Liver (tissue), 9 donors: ENCODE results near the gene IFT81. TPM values are rescaled to one million over a fixed set of nuclear protein-coding genes. Genes with fewer than 3 reads are reported as not detected.

Source experiments
- DNase-seq: peaks from one replicate; pipeline ENCODE4 v3.0.0-alpha.2; 2017; ENCODE audit warnings: low spot score
- H3K27ac ChIP-seq, 2 donors: one replicate each; pipeline ENCODE4 v1.7.0; 2013; ENCODE audit warnings: inconsistent platforms in 2 of 2, low read length in 2 of 2, control low read depth in 1 of 2, low read depth in 1 of 2, mild to moderate bottlenecking in 1 of 2
- H3K27me3 ChIP-seq, 4 donors: one replicate each; pipeline versions ENCODE4 v1.6.1 to v1.7.0; 2013; ENCODE audit warnings: low read length in 3 of 4, inconsistent platforms in 1 of 4, mild to moderate bottlenecking in 1 of 4, moderate library complexity in 1 of 4; ENCODE audit not compliant: control insufficient read depth in 4 of 4, insufficient read depth in 4 of 4
- H3K36me3 ChIP-seq, 4 donors: one replicate each; pipeline versions ENCODE4 v1.6.1 to v1.7.0; 2013; ENCODE audit warnings: low read length in 3 of 4, mild to moderate bottlenecking in 3 of 4, low read depth in 1 of 4, moderate library complexity in 1 of 4; ENCODE audit not compliant: control insufficient read depth in 4 of 4, insufficient read depth in 3 of 4
- H3K4me1 ChIP-seq, 4 donors: one replicate each; pipeline versions ENCODE4 v1.6.1 to v1.7.0; 2013; ENCODE audit warnings: low read length in 3 of 4, mild to moderate bottlenecking in 3 of 4, moderate library complexity in 1 of 4; ENCODE audit not compliant: control insufficient read depth in 4 of 4, insufficient read depth in 4 of 4
- H3K4me3 ChIP-seq, 3 donors: one replicate each; pipeline versions ENCODE4 v1.6.1 to v1.7.0; 2013; ENCODE audit warnings: low read length in 3 of 3, control low read depth in 1 of 3, low read depth in 1 of 3, mild to moderate bottlenecking in 1 of 3
- H3K9ac ChIP-seq, 2 donors: one replicate each; pipeline ENCODE4 v1.7.0; 2013; ENCODE audit warnings: low read length in 2 of 2, mild to moderate bottlenecking in 2 of 2, moderate library complexity in 2 of 2, control low read depth in 1 of 2, low read depth in 1 of 2
- H3K9me3 ChIP-seq, 4 donors: one replicate each; pipeline versions ENCODE4 v1.6.1 to v1.7.0; 2013; ENCODE audit warnings: low read length in 3 of 4; ENCODE audit not compliant: control insufficient read depth in 4 of 4
- ATF3 ChIP-seq: IDR thresholded peaks from 2 replicates; pipeline ENCODE4 v1.6.1; 2016; ENCODE audit warnings: antibody characterized with exemption
- CTCF ChIP-seq: fragments of 150-350 bp; IDR thresholded peaks from 2 replicates; pipeline ENCODE4 v1.5.1; 2017; ENCODE audit warnings: improper control_type of control experiment, low read depth, low read length; ENCODE audit not compliant: missing input control
- EGR1 ChIP-seq, 2 donors: IDR thresholded peaks; 2 replicates each; pipeline ENCODE4 v1.6.1; 2016 to 2018; ENCODE audit warnings: antibody characterized with exemption in 2 of 2, low read depth in 2 of 2
- FOXA1 ChIP-seq: IDR thresholded peaks from 2 replicates; pipeline ENCODE4 v1.6.1; 2016; ENCODE audit warnings: antibody characterized with exemption
- FOXA2 ChIP-seq: IDR thresholded peaks from 2 replicates; pipeline ENCODE4 v1.6.1; 2016; ENCODE audit warnings: antibody characterized with exemption
- GABPA ChIP-seq, 2 donors: IDR thresholded peaks in 1 of 2; conservative IDR thresholded peaks in 1 of 2; 2 replicates each; pipeline ENCODE4 v1.6.1; 2016; ENCODE audit warnings: antibody characterized with exemption in 2 of 2, mild to moderate bottlenecking in 1 of 2, moderate library complexity in 1 of 2
- HNF4A ChIP-seq, 2 donors: conservative IDR thresholded peaks; 2 replicates each; pipeline ENCODE4 v1.6.1; 2016; ENCODE audit warnings: antibody characterized with exemption in 2 of 2, mild to moderate bottlenecking in 2 of 2
- HNF4G ChIP-seq: IDR thresholded peaks from 2 replicates; pipeline ENCODE4 v1.6.1; 2016; ENCODE audit warnings: antibody characterized with exemption
- JUND ChIP-seq, 2 donors: IDR thresholded peaks; 2 replicates each; pipeline ENCODE4 v1.6.1; 2016; ENCODE audit warnings: antibody characterized with exemption in 2 of 2
- MAX ChIP-seq: IDR thresholded peaks from 2 replicates; pipeline ENCODE4 v1.6.1; 2016; ENCODE audit warnings: antibody characterized with exemption
- RAD21 ChIP-seq, 2 donors: IDR thresholded peaks; 2 replicates each; pipeline ENCODE4 v1.6.1; 2016; ENCODE audit warnings: antibody characterized with exemption in 2 of 2, mild to moderate bottlenecking in 2 of 2
- REST ChIP-seq: IDR thresholded peaks from 2 replicates; pipeline ENCODE4 v1.6.1; 2016; ENCODE audit warnings: antibody characterized with exemption, mild to moderate bottlenecking
- RXRA ChIP-seq, 2 donors: IDR thresholded peaks; 2 replicates each; pipeline ENCODE4 v1.6.1; 2017 to 2018; ENCODE audit warnings: antibody characterized with exemption in 2 of 2, mild to moderate bottlenecking in 1 of 2
- SP1 ChIP-seq: IDR thresholded peaks from 2 replicates; pipeline ENCODE4 v1.6.1; 2018; ENCODE audit warnings: antibody characterized with exemption, mild to moderate bottlenecking
- TAF1 ChIP-seq: conservative IDR thresholded peaks from 2 replicates; pipeline ENCODE4 v1.6.1; 2016; ENCODE audit warnings: antibody characterized with exemption, mild to moderate bottlenecking
- YY1 ChIP-seq: IDR thresholded peaks from 2 replicates; pipeline ENCODE4 v1.6.1; 2016; ENCODE audit warnings: antibody characterized with exemption, mild to moderate bottlenecking
- ZBTB33 ChIP-seq: IDR thresholded peaks from 2 replicates; pipeline ENCODE4 v1.6.1; 2016; ENCODE audit warnings: antibody characterized with exemption
- WGBS: extraction: QIAGEN DNeasy Blood & Tissue Kit; methylation state at CpG from one replicate; pipeline ENCODE4 v1.1.7; 2013; 5-methylcytosine and 5-hydroxymethylcytosine counted together
- polyA plus RNA-seq, 2 donors: library from polyadenylated mRNA; stranded (reverse) in 1 of 2; unstranded in 1 of 2; fragments of 200-250 nt in 1 of 2; fragments of >200 nt in 1 of 2; fragmentation: Nextera tagmentation in 1 of 2; extraction: Ambion mirVana in 1 of 2; gene quantifications; one replicate each; pipeline versions ENCODE4 v1.2.1 to v1.2.3, GENCODE V29; 2013 to 2015
- total RNA-seq, 2 donors: library from RNA; depleted of rRNA; stranded (reverse); fragments of >200 nt; gene quantifications; one replicate each; pipeline ENCODE4 v1.2.3, GENCODE V29; 2014
- donor health status: healthy.
- donor health status: healthy.
- donor health status: healthy.
- donor health status: healthy.
- donor health status: healthy.

Gene IFT81
- total and polyA plus RNA-seq, 4 donors, result 1.9 to 4.9 (median 2.8) TPM

GRCh38 chr12:110108309-110109036, 15.7 kb upstream of the IFT81 start:
- Histone ChIP-seq H3K27me3 (no peaks in the 10 kb centered on the region), H3K4me3 (no peak overlapping the region), H3K9me3 (no peaks in the 10 kb centered on the region), H3K36me3 (no peaks in the 10 kb centered on the region), H3K9ac (no peak overlapping the region), H3K4me1 (peaks cover 14 to 54% (median 34%) of the 10 kb centered on the region in 4 donors), H3K27ac (peak overlapping the region; percentile 93 to 96)
- TF ChIP-seq YY1 (no peak), ZBTB33 (peak; percentile 11), SP1 (no peak), MAX (no peak), HNF4G (peak; percentile 4), HNF4A (conservative IDR thresholded peaks at IDR 0.05) (peak in 1 of 2 donors; percentile 2), REST (no peak), FOXA2 (no peak), RAD21 (IDR thresholded peaks at IDR 0.05) (no peak), EGR1 (IDR thresholded peaks at IDR 0.05; ENCODE audit: low read depth in 2 of 2) (no peak), CTCF (no peak), JUND (IDR thresholded peaks at IDR 0.05) (no peak), RXRA (IDR thresholded peaks at IDR 0.05) (no peak), ATF3 (no peak), TAF1 (no peak), FOXA1 (no peak), GABPA (IDR thresholded peaks at IDR 0.05 in 1 of 2, conservative IDR thresholded peaks at IDR 0.05 in 1 of 2) (no peak)
- 62% methylated on average over 8 of the region's 8 CpGs for WGBS
- no peak for DNase-seq
